Subcutaneous abdominal adipose tissue (tissue), 5 donors: ENCODE results near the gene PDCL2.
"Not testable (repeated sequence)": the region's sequence is repeated elsewhere in the genome, so short reads cannot be mapped to it uniquely, and the experiment has no call there.

Experiments
- H3K27ac ChIP-seq: one replicate; pipeline ENCODE4 v1.7.0; 2013; ENCODE audit warnings: low read depth, mild to moderate bottlenecking, inconsistent platforms, low read length, moderate library complexity
- H3K27me3 ChIP-seq, 5 donors: one replicate each; pipeline ENCODE4 v1.7.0; 2013; ENCODE audit warnings: low read length in 5 of 5, inconsistent platforms in 1 of 5; ENCODE audit not compliant: control insufficient read depth in 5 of 5, insufficient read depth in 4 of 5
- H3K36me3 ChIP-seq, 5 donors: one replicate each; pipeline ENCODE4 v1.7.0; 2013; ENCODE audit warnings: low read length in 5 of 5; ENCODE audit not compliant: control insufficient read depth in 5 of 5, insufficient read depth in 5 of 5
- H3K4me1 ChIP-seq, 5 donors: one replicate each; pipeline ENCODE4 v1.7.0; 2013; ENCODE audit warnings: low read length in 5 of 5, mild to moderate bottlenecking in 3 of 5, moderate library complexity in 1 of 5; ENCODE audit not compliant: control insufficient read depth in 5 of 5, insufficient read depth in 5 of 5
- H3K4me3 ChIP-seq, 5 donors: one replicate each; pipeline ENCODE4 v1.7.0; 2013; ENCODE audit warnings: low read length in 5 of 5, low read depth in 1 of 5
- H3K9ac ChIP-seq, 5 donors: one replicate each; pipeline ENCODE4 v1.7.0; 2013; ENCODE audit warnings: low read length in 5 of 5, mild to moderate bottlenecking in 4 of 5, moderate library complexity in 3 of 5
- H3K9me3 ChIP-seq, 5 donors: one replicate each; pipeline ENCODE4 v1.7.0; 2013; ENCODE audit warnings: low read length in 5 of 5; ENCODE audit not compliant: control insufficient read depth in 5 of 5
- donor health status: healthy.
- donor health status: healthy.
- donor health status: healthy.
- donor health status: healthy.
- donor health status: healthy.

Gene PDCL2

GRCh38 chr4:55600640-55601039 is 8.6 kb upstream of the PDCL2 start:
- no peaks in the 10 kb centered on the region for H3K9me3 ChIP-seq
- H3K9ac ChIP-seq = no peak overlapping the region
- no peak overlapping the region for H3K27ac ChIP-seq
- H3K4me1 ChIP-seq = no peaks in the 10 kb centered on the region
- H3K4me3 ChIP-seq = no peak overlapping the region
- no peaks in the 10 kb centered on the region for H3K27me3 ChIP-seq
- H3K36me3 ChIP-seq = no peaks in the 10 kb centered on the region

GRCh38 chr4:55598641-55599040 is 6.6 kb upstream of the PDCL2 start:
- H3K9me3 ChIP-seq = no peaks in the 10 kb centered on the region
- no peak overlapping the region for H3K4me3 ChIP-seq
- H3K4me1 ChIP-seq = no peaks in the 10 kb centered on the region
- H3K27me3 ChIP-seq = no peaks in the 10 kb centered on the region
- H3K27ac ChIP-seq = no peak overlapping the region
- H3K36me3 ChIP-seq = no peaks in the 10 kb centered on the region
- H3K9ac ChIP-seq = no peak overlapping the region

GRCh38 chr4:55588160-55588559 is 3.9 kb downstream of the PDCL2 start:
- Histone ChIP-seq H3K36me3 (no peaks in the 10 kb centered on the region), H3K9ac (no peak overlapping the region), H3K27me3 (no peaks in the 10 kb centered on the region), H3K4me1 (no peaks in the 10 kb centered on the region), H3K27ac (no peak overlapping the region), H3K9me3 (peaks cover 0 to 11% (median 4%) of the 10 kb centered on the region in 5 donors), H3K4me3 (no peak overlapping the region)

GRCh38 chr4:55582773-55583172 is 9.3 kb downstream of the PDCL2 start:
- H3K27me3 ChIP-seq, H3K9ac ChIP-seq, H3K9me3 ChIP-seq, H3K36me3 ChIP-seq, H3K4me3 ChIP-seq, H3K4me1 ChIP-seq, H3K27ac ChIP-seq: not testable (repeated sequence)

GRCh38 chr4:55578341-55579010 is 13.6 kb downstream of the PDCL2 start:
- Histone ChIP-seq H3K36me3 (no peaks in the 10 kb centered on the region), H3K9ac (no peak overlapping the region), H3K4me3 (no peak overlapping the region), H3K27ac (no peak overlapping the region), H3K27me3 (no peaks in the 10 kb centered on the region), H3K9me3 (peaks cover 0 to 37% (median 19%) of the 10 kb centered on the region in 5 donors), H3K4me1 (peaks cover 0 to 4% (median 0%) of the 10 kb centered on the region in 5 donors)

GRCh38 chr4:55575513-55575912 is 16.5 kb downstream of the PDCL2 start:
- Histone ChIP-seq H3K36me3 (no peaks in the 10 kb centered on the region), H3K27me3 (no peaks in the 10 kb centered on the region), H3K9ac (no peak overlapping the region), H3K4me1 (peaks cover 0 to 4% (median 0%) of the 10 kb centered on the region in 5 donors), H3K4me3 (no peak overlapping the region), H3K27ac (no peak overlapping the region), H3K9me3 (peaks cover 0 to 35% (median 18%) of the 10 kb centered on the region in 5 donors)

- no peaks in the 10 kb centered on the region for H3K36me3 ChIP-seq
- H3K4me3 ChIP-seq = no peak overlapping the region
- peaks cover 0 to 35% (median 18%) of the 10 kb centered on the region in 5 donors for H3K9me3 ChIP-seq
- H3K4me1 ChIP-seq = peaks cover 0 to 4% (median 0%) of the 10 kb centered on the region in 5 donors
- no peak overlapping the region for H3K27ac ChIP-seq
- H3K27me3 ChIP-seq = no peaks in the 10 kb centered on the region
- H3K9ac ChIP-seq = no peak overlapping the region
Observed at GRCh38 chr4:55574252-55574651, 17.8 kb downstream of the PDCL2 start.

- Histone ChIP-seq H3K9ac (no peak overlapping the region), H3K9me3 (peaks cover 0 to 21% (median 8%) of the 10 kb centered on the region in 5 donors), H3K4me1 (no peaks in the 10 kb centered on the region), H3K27me3 (no peaks in the 10 kb centered on the region), H3K36me3 (no peaks in the 10 kb centered on the region), H3K27ac (no peak overlapping the region), H3K4me3 (no peak overlapping the region)
Observed at GRCh38 chr4:55571806-55572205, 20.2 kb downstream of the PDCL2 start.

- Histone ChIP-seq H3K4me1 (no peaks in the 10 kb centered on the region), H3K4me3 (no peak overlapping the region), H3K27ac (no peak overlapping the region), H3K9me3 (peaks cover 0 to under 1% (median 0%) of the 10 kb centered on the region in 5 donors), H3K9ac (no peak overlapping the region), H3K36me3 (no peaks in the 10 kb centered on the region), H3K27me3 (no peaks in the 10 kb centered on the region)
Observed at GRCh38 chr4:55568905-55569504, 23.0 kb downstream of the PDCL2 start.

GRCh38 chr4:55561889-55562288 is 30.2 kb downstream of the PDCL2 start:
- Histone ChIP-seq H3K36me3 (no peaks in the 10 kb centered on the region), H3K4me1 (no peaks in the 10 kb centered on the region), H3K4me3 (no peak overlapping the region), H3K9ac (no peak overlapping the region), H3K27ac (no peak overlapping the region), H3K9me3 (no peaks in the 10 kb centered on the region), H3K27me3 (no peaks in the 10 kb centered on the region)
